Prostate gland (tissue), 2 donors: ENCODE measurements around the gene PNPT1. TPM values are rescaled to one million over a fixed set of nuclear protein-coding genes. Genes with fewer than 3 reads are reported as not detected.
"Not testable (repeated sequence)": the region's sequence is repeated elsewhere in the genome, so short reads cannot be mapped to it uniquely, and the experiment has no call there.

Experiments
- DNase-seq: peaks from one replicate; pipeline ENCODE4 v3.0.0-alpha.2; 2019; ENCODE audit warnings: low spot score
- H3K27ac ChIP-seq, 2 donors: fragments of 200-600 bp; sonication (generic); 2 replicates each; pipeline ENCODE4 v1.5.1; 2017 to 2019
- H3K27me3 ChIP-seq: fragments of 200-600 bp; sonication (generic); replicated peaks from 2 replicates; pipeline ENCODE4 v1.5.1; 2019; ENCODE audit not compliant: insufficient read depth
- H3K36me3 ChIP-seq, 2 donors: fragments of 200-600 bp; sonication (generic); 1 replicate in 1 of 2; 2 replicates in 1 of 2; pipeline versions ENCODE4 v1.5.1 to v1.8.1; 2017 to 2019
- H3K4me1 ChIP-seq: fragments of 200-600 bp; sonication (generic); replicated peaks from 2 replicates; pipeline ENCODE4 v1.5.1; 2019
- H3K4me3 ChIP-seq, 2 donors: fragments of 200-600 bp; sonication (generic); 2 replicates each; pipeline ENCODE4 v1.5.1; 2017 to 2019
- H3K9me3 ChIP-seq: fragments of 200-600 bp; sonication (generic); 2 replicates; pipeline ENCODE4 v1.5.1; 2017
- POLR2A ChIP-seq: fragments of 450-650 bp; IDR thresholded peaks from one replicate; pipeline ENCODE4 v1.6.1; 2016; ENCODE audit warnings: antibody characterized with exemption, mild to moderate bottlenecking
- POLR2AphosphoS5 ChIP-seq: sonication (generic); formaldehyde crosslinking; IDR thresholded peaks from one replicate; pipeline ENCODE4 v1.6.1; 2017; ENCODE audit warnings: antibody characterized with exemption
- WGBS: methylation state at CpG from one replicate; pipeline ENCODE4 v1.1.5; 2018; 5-methylcytosine and 5-hydroxymethylcytosine counted together
- intact Hi-C: fragments of 100-400 bp; cut with DNase I; formaldehyde crosslinking; loops from one replicate; pipeline ENCODE4 v1.14.2; 2022
- total RNA-seq, 2 donors: library from RNA; depleted of rRNA; stranded (reverse); fragments of >200 nt; gene quantifications; one replicate each; pipeline ENCODE4 v1.1.0, GENCODE V29; 2016
- TF ChIP-seq, protein P1 (sequence below), 4 experiments: fragments of 200-600 bp in 2 of 4; fragments of 450-650 bp in 2 of 4; sonication (generic) in 2 of 4; IDR thresholded peaks; 1 replicate in 3 of 4; 2 replicates in 1 of 4; pipeline ENCODE4 v1.5.1; 2016 to 2019; ENCODE audit warnings: antibody characterized with exemption in 4 of 4, mild to moderate bottlenecking in 2 of 4, moderate library complexity in 2 of 4

PNPT1 gene
- 10 to 100 TPM; 11.8 to 38.3 TPM for total RNA-seq

DNA sequence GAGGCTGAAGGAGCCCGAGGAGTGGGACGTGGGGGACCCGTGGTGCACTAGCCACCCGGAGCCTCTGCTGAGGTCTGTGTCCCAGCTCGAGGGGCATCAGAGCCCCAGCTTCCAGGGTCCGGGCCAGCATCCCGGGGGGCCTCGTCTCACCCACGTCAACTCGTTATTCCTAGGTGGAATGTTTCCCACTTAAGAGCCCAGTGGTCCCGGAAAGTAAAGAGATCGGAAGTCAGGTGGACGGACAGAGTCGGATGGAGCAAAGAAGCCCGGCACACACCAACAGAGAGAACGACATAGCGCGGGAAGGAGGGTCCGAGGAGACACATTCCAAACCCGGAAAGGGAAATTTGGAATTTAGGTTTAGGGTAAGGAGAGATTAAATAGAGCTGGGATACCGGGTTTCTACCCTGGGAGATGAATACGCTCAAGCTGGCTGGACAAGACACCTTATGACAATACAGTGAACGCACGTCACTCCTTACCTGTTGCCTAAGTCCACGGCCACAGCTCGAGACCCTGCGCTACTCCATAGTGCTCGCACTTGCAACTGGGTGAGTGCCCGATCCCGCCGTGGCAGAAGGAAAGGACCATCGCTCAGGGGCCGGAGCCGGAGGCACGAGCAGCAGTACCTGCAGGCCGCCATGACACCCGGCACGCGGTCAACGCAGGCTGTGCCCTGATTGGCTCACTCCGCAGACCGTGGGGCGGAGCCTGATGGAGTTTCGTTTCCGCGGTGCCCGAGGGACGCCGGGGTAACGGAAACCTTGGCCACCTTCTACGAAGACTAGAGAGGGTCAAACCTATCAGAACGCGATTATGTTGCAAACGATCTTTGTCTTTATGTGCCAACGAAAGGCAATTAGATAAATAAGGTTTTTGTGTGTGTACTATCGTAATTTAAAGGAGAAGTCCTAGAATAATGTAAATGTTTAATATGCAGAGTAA lies at the start of gene PNPT1:
TSS of gene PNPT1 (minus strand) at position 664 of the 945 bp plus-strand sequence. CDS start at position 643, 21 bp downstream.
- Histone ChIP-seq H3K27me3 (no peaks in the 10 kb centered on the region), H3K4me3 (peak within 1 kb of the TSS; percentile 70 to 77), H3K27ac (peak within 1 kb of the TSS; percentile 0 to 14), H3K36me3 (no peaks in the 10 kb centered on the region), H3K4me1 (no peaks in the 10 kb centered on the region), H3K9me3 (no peaks in the 10 kb centered on the region)
- TF ChIP-seq, protein P1, sequence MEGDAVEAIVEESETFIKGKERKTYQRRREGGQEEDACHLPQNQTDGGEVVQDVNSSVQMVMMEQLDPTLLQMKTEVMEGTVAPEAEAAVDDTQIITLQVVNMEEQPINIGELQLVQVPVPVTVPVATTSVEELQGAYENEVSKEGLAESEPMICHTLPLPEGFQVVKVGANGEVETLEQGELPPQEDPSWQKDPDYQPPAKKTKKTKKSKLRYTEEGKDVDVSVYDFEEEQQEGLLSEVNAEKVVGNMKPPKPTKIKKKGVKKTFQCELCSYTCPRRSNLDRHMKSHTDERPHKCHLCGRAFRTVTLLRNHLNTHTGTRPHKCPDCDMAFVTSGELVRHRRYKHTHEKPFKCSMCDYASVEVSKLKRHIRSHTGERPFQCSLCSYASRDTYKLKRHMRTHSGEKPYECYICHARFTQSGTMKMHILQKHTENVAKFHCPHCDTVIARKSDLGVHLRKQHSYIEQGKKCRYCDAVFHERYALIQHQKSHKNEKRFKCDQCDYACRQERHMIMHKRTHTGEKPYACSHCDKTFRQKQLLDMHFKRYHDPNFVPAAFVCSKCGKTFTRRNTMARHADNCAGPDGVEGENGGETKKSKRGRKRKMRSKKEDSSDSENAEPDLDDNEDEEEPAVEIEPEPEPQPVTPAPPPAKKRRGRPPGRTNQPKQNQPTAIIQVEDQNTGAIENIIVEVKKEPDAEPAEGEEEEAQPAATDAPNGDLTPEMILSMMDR (IDR thresholded peaks at IDR 0.05), result no peak
- TF ChIP-seq POLR2AphosphoS5 (peak; percentile 96), POLR2A (peak; percentile 6)
- intact Hi-C loops, result no loop called here
- WGBS, result under 1% methylated on average over 50 of the region's 56 CpGs
- DNase-seq, result peak; percentile 88

DNA sequence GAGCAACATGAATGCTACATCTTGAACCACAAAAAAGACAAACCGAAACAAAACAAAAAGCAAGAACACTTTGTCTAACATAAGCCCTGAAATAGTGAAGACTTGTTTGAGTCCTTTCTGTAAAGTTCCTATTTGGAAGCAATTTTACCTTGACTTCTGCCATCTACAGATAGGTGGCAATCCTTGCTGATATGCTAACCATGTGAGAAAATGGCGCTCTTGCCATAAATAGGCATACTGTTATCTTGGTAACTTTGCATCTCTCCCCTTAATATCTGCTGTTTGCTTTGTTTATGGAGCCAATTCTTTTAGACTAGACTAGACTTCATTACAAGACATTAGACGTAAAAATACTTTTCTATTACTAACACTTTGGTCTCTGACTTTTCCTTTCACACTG lies 49.4 kb upstream of the PNPT1 start:
- H3K27ac ChIP-seq, result no peak overlapping the region
- WGBS, result 89% methylated on average over 3 of the region's 3 CpGs
- no peak for DNase-seq
- H3K36me3 ChIP-seq, result no peaks in the 10 kb centered on the region
- H3K9me3 ChIP-seq, result no peaks in the 10 kb centered on the region
- H3K4me1 ChIP-seq, result no peaks in the 10 kb centered on the region
- no peaks in the 10 kb centered on the region for H3K27me3 ChIP-seq
- intact Hi-C loops, result no loop called here
- no peak overlapping the region for H3K4me3 ChIP-seq
- no peak for TF ChIP-seq POLR2AphosphoS5
- TF ChIP-seq POLR2A, result no peak
- TF ChIP-seq, protein P1 (IDR thresholded peaks at IDR 0.05), result no peak

DNA sequence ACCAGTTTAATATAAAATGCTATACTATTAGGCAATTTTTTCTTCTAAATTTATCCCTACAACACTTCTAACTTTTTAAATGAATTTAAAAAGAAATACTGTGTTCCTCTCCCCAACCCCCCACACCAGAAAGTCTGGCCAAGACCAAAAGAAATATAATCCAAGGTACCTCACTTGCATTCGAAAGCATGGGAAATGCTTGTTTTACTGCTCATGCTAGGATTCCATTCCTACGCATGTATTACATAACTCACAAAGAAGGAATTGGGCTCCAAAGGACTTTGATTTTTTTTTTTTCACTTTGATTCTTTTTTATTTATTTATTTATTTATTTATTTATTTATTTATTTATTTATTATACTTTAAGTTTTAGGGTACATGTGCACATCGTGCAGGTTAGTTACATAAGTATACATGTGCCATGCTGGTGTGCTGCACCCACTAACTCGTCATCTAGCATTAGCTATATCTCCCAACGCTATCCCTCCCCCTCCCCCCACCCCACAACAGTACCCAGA lies 42.4 kb upstream of the PNPT1 start:
- H3K4me3 ChIP-seq, DNase-seq, H3K4me1 ChIP-seq, H3K9me3 ChIP-seq, H3K27ac ChIP-seq, H3K27me3 ChIP-seq, intact Hi-C loops, H3K36me3 ChIP-seq: not testable (repeated sequence)
- 79% methylated on average over 5 of the region's 5 CpGs for WGBS

DNA sequence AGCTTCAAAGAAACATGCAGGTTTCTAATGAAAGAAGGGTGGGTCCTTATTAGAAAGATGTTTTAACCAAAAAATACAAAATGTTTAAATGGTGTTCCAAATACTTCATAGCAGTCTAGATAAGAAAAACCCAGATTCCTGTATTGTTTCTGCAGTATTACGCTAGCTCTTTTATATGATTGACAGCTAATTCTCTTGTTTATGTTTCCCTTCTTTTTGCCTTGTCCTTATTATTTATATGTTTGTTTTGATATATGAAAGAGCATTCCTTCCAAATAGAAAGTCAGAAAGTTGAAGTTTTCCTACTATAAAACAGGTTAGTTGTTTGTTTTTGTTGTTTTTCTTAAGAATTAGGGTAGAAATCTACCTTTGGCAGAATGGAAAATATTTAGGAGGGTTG lies 41.1 kb upstream of the PNPT1 start:
- intact Hi-C loops, result no loop called here
- DNase-seq, result no peak
- 90% methylated on average over 1 of the region's 1 CpG for WGBS

DNA sequence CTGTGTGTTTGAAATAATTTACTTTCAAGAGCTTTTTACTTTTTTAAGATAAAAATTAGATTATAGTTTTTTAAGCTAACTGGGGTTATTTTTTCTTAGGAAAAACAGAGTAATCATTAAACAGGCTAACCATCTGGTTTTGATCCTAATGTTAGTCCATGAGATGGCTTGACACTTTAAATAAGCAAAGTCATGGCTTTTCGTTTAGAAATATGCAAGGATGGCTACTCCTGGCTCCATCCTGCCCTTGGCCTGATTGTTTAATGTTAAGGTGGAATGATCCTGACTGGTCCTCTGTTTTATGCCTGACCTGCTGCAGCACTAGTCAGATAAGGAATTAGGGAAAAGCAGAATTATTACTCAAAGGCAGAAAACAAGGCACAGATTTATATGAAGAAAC lies 39.7 kb upstream of the PNPT1 start:
- WGBS, result 3% methylated on average over 1 of the region's 1 CpG
- TF ChIP-seq, protein P1 (IDR thresholded peaks at IDR 0.05), result no peak
- TF ChIP-seq POLR2A (no peak), POLR2AphosphoS5 (no peak)
- no peak for DNase-seq
- intact Hi-C loops, result no loop called here
- no peaks in the 10 kb centered on the region for H3K36me3 ChIP-seq
- no peak overlapping the region for H3K4me3 ChIP-seq
- no peaks in the 10 kb centered on the region for H3K9me3 ChIP-seq
- no peak overlapping the region for H3K27ac ChIP-seq
- no peaks in the 10 kb centered on the region for H3K4me1 ChIP-seq
- H3K27me3 ChIP-seq, result no peaks in the 10 kb centered on the region

More for the DNA sequence above, 41.1 kb upstream of the PNPT1 start:
- no peaks in the 10 kb centered on the region for H3K9me3 ChIP-seq
- H3K27ac ChIP-seq, result no peak overlapping the region
- H3K4me3 ChIP-seq, result no peak overlapping the region
- H3K4me1 ChIP-seq, result no peaks in the 10 kb centered on the region
- TF ChIP-seq POLR2A (no peak), POLR2AphosphoS5 (no peak)
- TF ChIP-seq, protein P1 (IDR thresholded peaks at IDR 0.05), result no peak
- H3K36me3 ChIP-seq, result no peaks in the 10 kb centered on the region
- H3K27me3 ChIP-seq, result no peaks in the 10 kb centered on the region
